ENCODE data around the gene RUFY4.

GRCh38 chr2:218022131-218022850 lies 46.8 kb upstream of the RUFY4 start:
- TF ChIP-seq CTCF (conservative IDR thresholded peaks at IDR 0.05; ENCODE audit: low read depth, low read length) (no peak), EZH2 (IDR thresholded peaks at IDR 0.05; ENCODE audit: borderline replicate concordance, low read depth, low read length, poor library complexity, severe bottlenecking) (no peak)
